ENCODE results near the gene TRABD2B. TPM values are rescaled to one million over a fixed set of nuclear protein-coding genes. Genes with fewer than 3 reads are reported as not detected.
A peak's percentile ranks its signal among the peaks of the same experiment; 100 is the strongest.

Gene TRABD2B
- 1 to 10 TPM in 1 of 4 donors, under 1 TPM in 3; 0.35 to 2.5 (median 0.88) TPM for total RNA-seq

- Histone ChIP-seq H3K36me3 (no peaks in the 10 kb centered on the region), H3K4me3 (peak within 1 kb of the TSS; percentile 33 to 79 (median 58)), H3K9me3 (no peaks in the 10 kb centered on the region), H3K4me1 (peaks cover 0 to 9% (median 5%) of the 10 kb centered on the region in 4 donors), H3K27me3 (peaks cover 0 to 8% of the 10 kb centered on the region in 2 donors), H3K27ac (peak within 1 kb of the TSS; percentile 46 to 86 (median 62))
- TF ChIP-seq POLR2A (IDR thresholded peaks at IDR 0.05) (no peak), CTCF (IDR thresholded peaks at IDR 0.05) (peak; percentile 65 to 93 (median 86))
- peak; percentile 40 to 85 (median 85) for DNase-seq
These were observed at the start of gene TRABD2B for GRCh38 chr1:47997289-47998200. Gene TRABD2B (minus strand): TSS chr1:47997385.

GRCh38 chr1:48044311-48044710 lies 47.1 kb upstream of the TRABD2B start:
- H3K36me3 ChIP-seq, result no peaks in the 10 kb centered on the region
- no peaks in the 10 kb centered on the region for H3K9me3 ChIP-seq
- no peak overlapping the region for H3K27ac ChIP-seq
- H3K27me3 ChIP-seq, result no peaks in the 10 kb centered on the region
- H3K4me1 ChIP-seq, result peaks cover 0 to 6% (median 0%) of the 10 kb centered on the region in 4 donors
- H3K4me3 ChIP-seq, result no peak overlapping the region
- TF ChIP-seq POLR2A (IDR thresholded peaks at IDR 0.05) (no peak), CTCF (IDR thresholded peaks at IDR 0.05) (no peak)
- no peak for DNase-seq

- TF ChIP-seq POLR2A (IDR thresholded peaks at IDR 0.05) (no peak), CTCF (IDR thresholded peaks at IDR 0.05) (no peak)
- H3K27ac ChIP-seq, result no peak overlapping the region
- peaks cover 0 to 8% (median 0%) of the 10 kb centered on the region in 4 donors for H3K4me1 ChIP-seq
- no peaks in the 10 kb centered on the region for H3K27me3 ChIP-seq
- DNase-seq, result no peak
- no peaks in the 10 kb centered on the region for H3K36me3 ChIP-seq
- no peak overlapping the region for H3K4me3 ChIP-seq
- no peaks in the 10 kb centered on the region for H3K9me3 ChIP-seq
These were observed 46.4 kb upstream of the TRABD2B start for GRCh38 chr1:48043622-48044021.

GRCh38 chr1:48040154-48040553 lies 43.0 kb upstream of the TRABD2B start:
- H3K9me3 ChIP-seq, result no peaks in the 10 kb centered on the region
- TF ChIP-seq CTCF (IDR thresholded peaks at IDR 0.05), result no peak
- no peak for TF ChIP-seq POLR2A (IDR thresholded peaks at IDR 0.05)
- no peaks in the 10 kb centered on the region for H3K36me3 ChIP-seq
- DNase-seq, result no peak
- no peaks in the 10 kb centered on the region for H3K27me3 ChIP-seq
- H3K4me1 ChIP-seq, result peaks cover 0 to 8% (median 0%) of the 10 kb centered on the region in 4 donors
- H3K27ac ChIP-seq, result no peak overlapping the region
- H3K4me3 ChIP-seq, result no peak overlapping the region

- DNase-seq, result no peak
- Histone ChIP-seq H3K27ac (no peak overlapping the region), H3K36me3 (no peaks in the 10 kb centered on the region), H3K4me1 (peaks cover 0 to 8% (median 0%) of the 10 kb centered on the region in 4 donors), H3K9me3 (no peaks in the 10 kb centered on the region), H3K4me3 (no peak overlapping the region), H3K27me3 (no peaks in the 10 kb centered on the region)
- TF ChIP-seq POLR2A (IDR thresholded peaks at IDR 0.05) (no peak), CTCF (IDR thresholded peaks at IDR 0.05) (no peak)
These were observed 42.2 kb upstream of the TRABD2B start for GRCh38 chr1:48039088-48040054.
